ENCODE measurements around the gene UQCRH.
"Not testable (repeated sequence)": the region's sequence is repeated elsewhere in the genome, so short reads cannot be mapped to it uniquely, and the experiment has no call there.

The UQCRH gene

GRCh38 chr1:46333300-46334029 lies 30.0 kb downstream of the UQCRH start:
- peak; percentile 49 for DNase-seq (ENCODE audit: low spot score)

DNA sequence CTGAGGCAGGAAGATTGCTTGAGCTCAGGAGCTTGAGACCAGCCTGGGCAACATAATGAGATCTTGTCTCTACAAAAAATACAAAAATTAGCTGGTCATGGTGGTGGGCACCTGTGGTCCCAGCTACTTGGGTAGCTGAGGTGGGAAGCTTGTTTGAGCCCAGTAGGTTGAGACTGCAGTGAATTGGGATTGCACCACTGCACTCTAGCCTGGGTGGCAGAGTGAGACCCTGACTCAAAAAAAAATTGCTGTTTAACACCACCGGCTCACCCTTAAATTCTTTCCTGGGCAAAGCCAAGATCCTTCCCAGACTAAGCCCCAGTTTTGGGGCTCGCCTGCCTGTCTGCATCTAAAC lies 30.5 kb downstream of the UQCRH start:
- no peak for DNase-seq (ENCODE audit: low spot score)

DNA sequence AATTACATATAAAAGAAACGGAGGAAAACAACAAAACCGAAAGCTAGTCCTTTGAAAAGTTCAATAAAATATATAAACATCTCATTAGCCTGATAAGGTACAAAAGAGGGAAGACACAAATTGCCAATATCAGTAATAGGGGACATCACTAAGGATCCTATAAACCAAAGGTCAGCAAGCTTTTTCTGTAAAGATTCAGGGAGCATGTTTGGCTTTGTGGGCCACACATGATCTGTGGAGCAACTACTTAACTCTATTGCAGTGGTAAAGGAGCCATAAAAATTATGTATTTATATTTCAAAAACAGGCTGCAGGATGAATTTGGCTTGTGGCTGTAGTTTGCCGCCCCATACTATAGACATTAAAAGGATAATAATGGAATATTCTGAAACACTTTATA lies 31.6 kb downstream of the UQCRH start:
- DNase-seq (ENCODE audit: low spot score) = no peak

DNA sequence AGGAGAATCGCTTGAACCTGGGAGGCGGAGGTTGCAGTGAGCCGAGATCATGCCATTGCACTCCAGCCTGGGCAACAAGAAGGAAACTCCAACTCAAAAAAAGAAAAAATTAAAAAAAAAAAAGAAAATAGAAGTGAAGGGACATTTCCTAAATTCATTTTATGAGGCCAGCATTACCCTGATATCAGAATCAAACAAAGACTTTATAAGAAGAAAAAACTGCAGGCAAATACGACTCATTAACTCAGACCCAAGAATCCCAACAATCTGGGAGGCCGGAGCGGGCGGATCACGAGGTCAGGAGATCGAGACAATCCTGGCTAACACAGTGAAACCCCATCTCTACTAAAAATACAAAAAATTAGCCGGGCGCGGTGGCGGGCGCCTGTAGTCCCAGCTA lies 33.9 kb downstream of the UQCRH start:
- not testable (repeated sequence) for DNase-seq (ENCODE audit: low spot score)

DNA sequence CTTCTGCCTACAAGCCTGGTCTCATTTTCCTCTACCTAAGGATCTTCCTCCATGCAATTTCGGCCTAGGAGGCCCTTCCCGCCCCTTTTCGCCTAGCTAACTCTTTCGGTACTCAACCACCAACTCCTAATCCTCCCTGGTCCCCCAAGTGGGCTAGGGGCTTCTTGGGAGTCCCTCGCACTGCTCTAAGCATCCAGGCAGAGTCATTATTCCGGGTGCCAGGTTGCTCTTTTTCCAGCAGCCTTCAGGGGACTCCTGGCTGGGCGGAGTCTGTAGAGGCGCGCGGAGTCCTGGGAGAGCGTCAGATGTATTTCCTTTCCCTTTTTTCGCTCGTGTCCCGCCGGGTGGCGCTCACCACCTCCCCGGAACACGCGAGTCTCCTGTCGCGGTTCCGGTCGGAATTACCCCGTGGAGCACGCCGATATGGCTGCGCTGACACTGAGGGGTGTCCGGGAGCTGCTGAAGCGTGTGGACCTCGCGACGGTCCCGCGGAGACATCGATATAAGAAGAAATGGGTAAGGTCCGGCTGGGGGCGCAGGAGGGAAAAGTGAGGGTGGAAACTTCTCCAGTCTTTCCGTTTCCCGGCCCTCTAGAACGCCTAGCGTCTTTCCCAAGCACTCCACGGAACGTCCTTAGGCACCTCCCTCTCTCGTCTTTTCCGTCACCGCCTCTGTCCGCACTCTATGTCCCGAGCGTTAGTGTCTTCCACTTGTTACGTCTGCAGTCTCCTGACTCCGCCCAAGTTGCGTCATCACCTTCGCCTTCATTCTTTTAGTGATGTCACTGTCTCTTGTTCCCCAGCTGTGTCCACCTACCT lies 37.1 kb downstream of the UQCRH start, which contains the start of gene NSUN4:
Gene NSUN4 (plus strand): TSS at position 404 of the 818 bp plus-strand sequence. CDS start 20 bp downstream, at position 424.
- peak; percentile 95 for DNase-seq (ENCODE audit: low spot score)

DNA sequence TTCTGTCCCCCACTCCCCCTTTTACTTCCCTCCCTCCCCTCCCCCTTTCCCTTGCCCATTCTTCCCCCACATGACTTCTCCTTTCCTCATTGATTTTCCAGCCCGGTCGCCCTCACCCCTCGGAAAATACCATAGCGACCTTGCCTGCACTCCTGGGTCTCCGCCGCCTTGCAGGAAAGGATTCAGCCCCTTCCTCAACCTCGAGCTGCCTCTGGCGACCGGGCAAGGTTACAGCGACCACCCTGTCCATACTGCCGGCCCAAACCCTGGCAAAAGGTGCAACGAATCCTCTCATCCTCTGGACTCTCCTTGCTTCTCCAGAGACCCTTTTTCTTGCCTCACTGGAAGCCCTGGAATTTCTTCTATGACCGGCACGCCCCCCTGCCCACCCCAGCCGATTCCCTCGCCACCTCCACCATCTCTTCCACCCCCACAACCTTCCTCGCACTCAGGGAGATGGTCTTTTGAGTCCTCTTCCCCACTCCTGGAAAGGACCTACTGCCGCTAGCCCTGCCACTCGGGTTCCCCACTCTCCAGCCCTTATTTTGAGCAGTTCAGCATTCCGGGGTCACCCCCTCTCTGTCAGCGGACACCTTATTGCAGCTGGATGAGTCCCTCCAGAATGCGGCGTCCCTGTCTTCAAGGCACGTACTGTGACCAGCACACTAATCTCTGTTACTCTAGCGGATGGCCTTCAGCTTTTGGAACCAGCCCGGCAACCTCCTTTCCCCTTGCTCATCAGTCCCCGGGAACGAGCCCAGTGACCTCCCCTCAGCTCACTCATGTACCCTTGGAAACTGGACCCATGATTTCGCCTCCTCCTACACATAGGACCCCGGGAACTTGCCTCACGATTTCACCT lies 38.0 kb downstream of the UQCRH start:
- DNase-seq (ENCODE audit: low spot score) = no peak

GRCh38 chr1:46342084-46342656 lies 38.7 kb downstream of the UQCRH start:
- DNase-seq (ENCODE audit: low spot score) = peak; percentile 24

- DNase-seq (ENCODE audit: low spot score) = no peak
Observed at GRCh38 chr1:46342677-46343350, 39.3 kb downstream of the UQCRH start.

DNA sequence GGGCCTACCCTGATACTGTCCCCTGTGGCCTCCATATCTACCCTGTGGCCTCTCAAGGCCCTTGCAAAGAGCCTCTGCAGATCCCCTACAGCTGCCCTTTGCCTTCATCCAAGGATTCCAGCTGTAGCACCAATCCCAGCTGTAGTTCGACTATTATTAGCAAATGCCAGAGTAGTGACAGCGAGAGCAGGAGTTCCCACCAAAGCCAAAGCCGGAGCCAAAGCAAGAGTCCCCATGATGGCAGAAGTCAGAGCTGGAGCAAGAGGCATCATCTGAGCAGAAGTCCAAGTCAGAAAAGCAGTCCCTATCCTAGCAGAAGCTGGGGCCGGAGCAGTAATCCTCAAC lies 39.8 kb downstream of the UQCRH start:
- DNase-seq (ENCODE audit: low spot score) = no peak

- no peak for DNase-seq (ENCODE audit: low spot score)
Observed at GRCh38 chr1:46343705-46344104, 40.2 kb downstream of the UQCRH start.

DNA sequence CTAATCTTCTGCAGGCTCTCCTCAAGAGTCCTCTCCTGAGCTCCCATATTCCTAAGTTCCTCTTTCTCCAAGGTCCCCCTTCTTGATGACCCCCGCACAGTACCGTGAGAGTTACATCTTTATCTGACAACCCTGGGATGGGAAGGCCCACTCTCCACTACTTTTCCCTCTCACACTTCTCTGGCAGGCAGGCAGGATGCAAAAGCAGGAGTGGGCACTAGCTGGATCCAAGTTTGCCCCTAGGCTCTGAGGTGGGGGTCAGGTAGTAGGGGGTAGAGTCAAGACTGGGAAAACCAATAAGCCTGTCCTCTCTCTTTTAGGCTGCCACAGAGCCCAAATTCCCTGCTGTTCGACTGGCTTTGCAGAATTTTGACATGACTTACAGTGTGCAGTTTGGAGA lies 41.0 kb downstream of the UQCRH start:
- DNase-seq (ENCODE audit: low spot score) = no peak

GRCh38 chr1:46345281-46345680 lies 41.8 kb downstream of the UQCRH start:
- no peak for DNase-seq (ENCODE audit: low spot score)

DNA sequence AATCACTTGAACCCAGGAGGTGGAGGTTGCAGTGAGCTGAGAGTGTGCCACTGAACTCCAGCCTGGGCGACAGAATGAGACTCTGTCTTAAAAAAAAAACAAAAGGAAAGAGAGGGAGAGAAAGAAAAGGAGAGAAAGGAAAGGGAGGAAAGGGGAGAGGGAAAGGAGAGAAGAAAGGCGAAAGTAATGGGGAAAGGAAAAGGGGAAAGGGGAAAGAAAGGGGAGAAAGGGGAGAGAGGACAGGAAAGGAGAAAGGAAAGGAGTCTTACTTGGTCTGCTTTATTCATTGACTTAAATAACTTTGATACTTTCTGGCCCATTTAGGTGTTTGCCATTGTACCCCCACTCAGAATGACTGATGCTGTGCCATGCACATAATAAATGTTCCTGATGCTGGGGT lies 48.9 kb downstream of the UQCRH start:
- no peak for DNase-seq (ENCODE audit: low spot score)

GRCh38 chr1:46355920-46356319 lies 52.4 kb downstream of the UQCRH start:
- not testable (repeated sequence) for DNase-seq (ENCODE audit: low spot score)

GRCh38 chr1:46362158-46362557 lies 58.7 kb downstream of the UQCRH start:
- DNase-seq (ENCODE audit: low spot score) = no peak

GRCh38 chr1:46363121-46363520 lies 59.6 kb downstream of the UQCRH start:
- DNase-seq (ENCODE audit: low spot score) = no peak

DNA sequence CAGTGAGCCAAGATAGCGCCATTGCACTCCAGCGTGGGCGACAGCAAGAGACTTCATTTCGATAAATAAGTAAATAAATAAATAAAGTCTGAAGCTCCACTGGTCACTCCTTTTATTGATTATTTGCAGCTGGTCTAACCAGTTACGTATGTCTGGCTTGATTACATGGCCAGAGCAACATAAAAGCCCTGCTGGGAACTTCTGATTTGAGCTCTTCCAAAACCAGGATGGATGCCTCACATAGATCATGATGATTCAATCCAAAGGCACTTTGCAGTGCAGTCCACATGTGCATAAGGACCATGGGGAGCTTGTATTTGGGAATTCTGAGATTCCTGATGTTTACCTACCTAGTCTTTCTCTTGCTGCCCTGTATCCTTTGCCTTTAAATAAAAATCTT lies 61.1 kb downstream of the UQCRH start:
- DNase-seq (ENCODE audit: low spot score) = peak; percentile 54

DNA sequence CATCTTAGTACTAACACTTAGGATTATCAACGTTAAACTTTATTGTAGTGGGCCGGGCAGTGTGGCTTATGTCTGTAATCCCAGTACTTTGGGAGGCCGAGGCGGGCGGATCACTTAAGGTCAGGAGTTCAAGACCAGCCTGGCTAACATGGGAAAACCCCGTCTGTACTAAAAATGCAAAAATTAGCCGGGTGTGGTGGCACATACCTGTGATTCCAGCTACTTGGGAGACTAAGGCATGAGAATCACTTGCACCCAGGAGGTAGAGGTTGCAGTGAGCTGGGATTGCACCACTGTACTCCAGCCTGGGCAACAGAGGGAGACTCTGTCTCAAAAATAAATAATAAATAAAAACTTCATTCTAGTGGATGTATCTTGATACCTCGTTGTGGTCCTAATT lies 62.3 kb downstream of the UQCRH start:
- not testable (repeated sequence) for DNase-seq (ENCODE audit: low spot score)
